GM12874 (cell line): ENCODE data around the gene DPYSL3.

Experiments used
- CTCF ChIP-seq: IDR thresholded peaks from 2 replicates; pipeline ENCODE4 v1.5.1; 2011; ENCODE audit warnings: low read depth, mild to moderate bottlenecking, control low read depth, low read length, moderate library complexity; ENCODE audit not compliant: insufficient read depth

Gene DPYSL3

DNA sequence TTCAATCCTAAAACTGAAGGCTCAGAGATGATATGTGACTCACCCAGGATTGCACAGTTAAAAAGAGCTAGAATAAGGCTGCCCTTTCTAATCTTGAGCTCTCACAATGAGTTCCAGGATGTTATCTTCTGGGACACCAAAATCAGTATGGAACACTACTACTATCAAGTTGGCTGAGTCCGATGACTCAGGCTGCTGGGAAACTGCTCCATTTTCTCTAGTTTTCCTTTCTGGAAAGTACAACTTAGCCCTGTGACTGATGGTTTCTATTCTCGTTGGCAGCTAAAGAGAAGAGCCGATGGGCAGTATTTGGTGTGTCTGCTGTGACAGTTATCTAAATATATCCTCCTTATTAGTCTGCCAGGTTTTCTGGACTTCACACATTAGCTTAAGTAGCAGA, 37.9 kb upstream of the DPYSL3 start:
- no peak for TF ChIP-seq CTCF

- no peak for TF ChIP-seq CTCF
These were observed 34.7 kb upstream of the DPYSL3 start for GRCh38 chr5:147544556-147544955.

GRCh38 chr5:147539053-147539452, 29.2 kb upstream of the DPYSL3 start:
- no peak for TF ChIP-seq CTCF

DNA sequence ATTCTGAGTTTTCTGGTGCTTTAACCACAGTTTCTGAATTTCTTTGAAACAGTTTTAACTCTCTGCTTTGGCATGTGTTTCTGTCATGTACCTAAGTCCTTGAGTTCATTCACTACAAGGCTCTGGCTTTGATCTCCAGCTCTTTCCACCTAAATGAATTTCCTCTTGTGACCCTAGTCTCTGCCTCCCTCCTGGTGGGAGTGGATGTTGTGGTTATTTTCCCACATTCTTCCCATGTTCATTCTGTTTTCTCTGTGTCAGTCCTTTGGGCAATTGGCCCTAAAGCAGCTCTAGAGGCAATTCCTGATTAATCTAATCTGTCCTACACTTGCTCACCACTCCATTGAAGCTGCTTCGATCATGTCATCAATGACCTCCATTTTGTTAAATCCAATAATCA, 28.4 kb upstream of the DPYSL3 start:
- no peak for TF ChIP-seq CTCF

GRCh38 chr5:147534172-147534951, 24.5 kb upstream of the DPYSL3 start:
- TF ChIP-seq CTCF = no peak

- no peak for TF ChIP-seq CTCF
These were observed 22.3 kb upstream of the DPYSL3 start for GRCh38 chr5:147532156-147532555.

DNA sequence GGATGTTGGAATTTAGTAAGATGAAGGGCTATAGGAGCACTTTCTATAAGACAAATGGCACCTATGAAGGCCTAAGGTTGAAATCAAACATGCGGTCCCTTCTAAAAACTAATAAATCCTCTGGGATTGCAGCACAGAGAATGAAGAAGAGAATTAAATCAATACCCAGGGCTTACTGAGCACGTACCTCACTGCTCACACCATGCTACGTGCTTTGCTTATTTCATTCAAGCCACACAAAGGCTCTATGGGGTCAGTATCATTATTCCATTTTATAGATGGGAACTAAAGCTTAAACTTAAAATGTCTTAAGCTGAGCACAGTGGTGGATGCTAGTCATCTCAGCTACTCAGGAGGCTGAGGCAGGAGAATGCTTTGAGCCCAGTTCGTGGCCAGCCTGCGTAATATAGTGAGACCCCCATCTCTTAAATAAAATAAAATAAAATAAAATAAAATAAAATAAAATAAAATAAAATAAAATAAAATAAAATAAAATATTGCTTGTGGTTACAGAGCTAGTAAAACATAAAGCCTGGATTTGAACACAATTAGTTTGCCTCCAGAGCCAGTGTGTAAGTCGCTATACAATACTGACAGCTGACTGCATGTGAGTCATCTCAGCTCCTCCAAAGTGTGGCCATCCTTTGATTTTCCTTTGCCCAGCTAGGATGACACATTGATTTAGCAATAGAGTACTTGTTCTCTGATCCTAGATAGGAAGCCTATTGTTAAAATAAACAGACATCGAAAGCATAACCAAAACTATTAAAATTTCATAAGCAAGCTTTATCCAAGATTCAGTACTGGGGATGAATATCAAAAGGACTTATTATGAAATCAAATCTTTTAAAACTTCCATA, 20.9 kb upstream of the DPYSL3 start:
- no peak for TF ChIP-seq CTCF
